HepG2 (cell line): ENCODE results near the gene RSPH1. TPM values are rescaled to one million over a fixed set of nuclear protein-coding genes. Genes with fewer than 3 reads are reported as not detected.

Experiments used
- ATAC-seq: fragments of 200-7000 bp; cut with Tn5 transposase; 3 replicates; pipeline ENCODE4 v1.9.1; 2020; ENCODE audit warnings: mild to moderate bottlenecking, moderate library complexity
- BruUV-seq: library from RNA; stranded (reverse); fragments of 400-500 nt; replicated peaks from 2 replicates; lab custom pipeline; 2021; lab: Mats Ljungman, UMichigan
- CTCF ChIA-PET: fragments of 300-600 bp; formaldehyde crosslinking; extraction: SDS; loops from one replicate; lab custom pipeline; 2021; ENCODE audit warnings: low total read pairs, inconsistent platforms, low intra/inter-chr PET ratio; lab: Yijun Ruan, JAX
- POLR2A ChIA-PET: fragments of 350-600 bp; sonication (Branson Sonifier 250); formaldehyde crosslinking; loops from one replicate; lab custom pipeline; 2020; ENCODE audit warnings: antibody characterized with exemption, inconsistent platforms; lab: Yijun Ruan, JAX
- DNase-seq: peaks from one replicate; pipeline ENCODE4 v3.0.0-alpha.2; 2015; ENCODE audit warnings: low spot score
- FAIRE-seq: peaks from 3 replicates; lab custom pipeline; 2011; peaks lifted over from hg19 to GRCh38; lab: Jason Lieb, UNC
- H2AFZ ChIP-seq: one replicate; pipeline ENCODE4 v1.6.1; 2011; ENCODE audit warnings: low read length, inconsistent platforms
- H3K27ac ChIP-seq: fragments of 300-600 bp; 3 replicates; pipeline ENCODE4 v1.8.0; 2011; ENCODE audit warnings: mixed run types, mild to moderate bottlenecking, mixed read lengths, low read length, inconsistent platforms; ENCODE audit not compliant: insufficient read depth; ENCODE audit errors: extremely low read length
- H3K27me3 ChIP-seq, 2 experiments: fragments of 200-600 bp in 1 of 2; 2 replicates in 1 of 2; 3 replicates in 1 of 2; pipeline versions ENCODE4 v1.6.0 to v1.8.0; 2011; ENCODE audit warnings: low read length in 2 of 2, mild to moderate bottlenecking in 2 of 2, moderate library complexity in 2 of 2, inconsistent platforms in 1 of 2; ENCODE audit not compliant: insufficient read depth in 2 of 2, control insufficient read depth in 1 of 2
- H3K36me3 ChIP-seq, 2 experiments: fragments of 200-600 bp in 1 of 2; replicated peaks in 1 of 2; 2 replicates in 1 of 2; 3 replicates in 1 of 2; pipeline versions ENCODE4 v1.5.1 to v1.8.0; 2011; ENCODE audit warnings: low read length in 2 of 2, inconsistent platforms in 1 of 2; ENCODE audit not compliant: insufficient read depth in 2 of 2, control insufficient read depth in 1 of 2
- H3K4me1 ChIP-seq: 2 replicates; pipeline ENCODE4 v1.5.1; 2012; ENCODE audit warnings: low read length, inconsistent platforms; ENCODE audit not compliant: insufficient read depth
- H3K4me2 ChIP-seq: 2 replicates; pipeline ENCODE4 v1.6.0; 2011; ENCODE audit warnings: low read depth, low read length, inconsistent platforms
- H3K4me3 ChIP-seq, 3 experiments: fragments of 200-600 bp in 1 of 3; sonication (generic), shearing (Covaris generic) in 1 of 3; replicated peaks in 1 of 3; 2 replicates each; pipeline ENCODE4 v1.5.1; 2011 to 2016; ENCODE audit warnings: low read length in 3 of 3, inconsistent platforms in 2 of 3, low read depth in 2 of 3, mild to moderate bottlenecking in 2 of 3, control low read depth in 1 of 3, mixed read lengths in 1 of 3; ENCODE audit not compliant: insufficient read depth in 1 of 3
- H3K79me2 ChIP-seq: one replicate; pipeline ENCODE4 v1.6.1; 2011; ENCODE audit warnings: low read length, inconsistent platforms; ENCODE audit not compliant: insufficient read depth
- H3K9ac ChIP-seq: 2 replicates; pipeline ENCODE4 v1.6.0; 2011; ENCODE audit warnings: mild to moderate bottlenecking, low read depth, low read length, inconsistent platforms; ENCODE audit not compliant: insufficient read depth
- H3K9me3 ChIP-seq: 2 replicates; pipeline ENCODE4 v1.5.1; 2012; ENCODE audit warnings: mild to moderate bottlenecking, low read length
- H4K20me1 ChIP-seq: 2 replicates; pipeline ENCODE4 v1.6.0; 2011; ENCODE audit warnings: inconsistent platforms, mild to moderate bottlenecking, low read length, moderate library complexity; ENCODE audit not compliant: insufficient read depth
- HNRNPLL ChIP-seq: fragments of 200-400 bp; formaldehyde crosslinking; IDR thresholded peaks from 2 replicates; pipeline ENCODE4 v1.6.1; 2017; ENCODE audit warnings: mild to moderate bottlenecking, low read depth, low read length; ENCODE audit not compliant: poor library complexity, severe bottlenecking
- HNRNPUL1 ChIP-seq: fragments of 200-400 bp; formaldehyde crosslinking; IDR thresholded peaks from 2 replicates; pipeline ENCODE4 v1.6.1; 2017; ENCODE audit warnings: low read depth, mild to moderate bottlenecking, low read length, moderate library complexity
- IKZF4 ChIP-seq: sonication (generic); formaldehyde crosslinking; IDR thresholded peaks from 2 replicates; pipeline ENCODE4 v1.5.1; 2020; ENCODE audit warnings: borderline replicate concordance, mild to moderate bottlenecking, low read depth, missing genetic modification reagents; ENCODE audit errors: not compliant biosample characterization
- IRX3 ChIP-seq: sonication (generic); formaldehyde crosslinking; IDR thresholded peaks from 2 replicates; pipeline ENCODE4 v1.8.1; 2023; ENCODE audit warnings: mild to moderate bottlenecking, low read depth, missing genetic modification reagents, borderline replicate concordance
- KDM2A ChIP-seq: sonication (generic); formaldehyde crosslinking; IDR thresholded peaks from 2 replicates; pipeline ENCODE4 v1.4.0; 2020; ENCODE audit warnings: low read depth, missing genetic modification reagents, borderline replicate concordance
- NFRKB ChIP-seq: fragments of 450-650 bp; IDR thresholded peaks from 2 replicates; pipeline ENCODE4 v1.6.1; 2017
- RFX5 ChIP-seq: IDR thresholded peaks from 2 replicates; pipeline ENCODE4 v1.6.1; 2011; ENCODE audit warnings: low read depth, low read length, improper control_type of control experiment
- SIN3B ChIP-seq: fragments of 150-350 bp; IDR thresholded peaks from 2 replicates; pipeline ENCODE4 v1.6.1; 2014; ENCODE audit warnings: low read length
- THYN1 ChIP-seq: sonication (generic); formaldehyde crosslinking; IDR thresholded peaks from 2 replicates; pipeline ENCODE4 v1.8.1; 2023; ENCODE audit warnings: low read depth, mild to moderate bottlenecking, moderate library complexity, missing genetic modification reagents, borderline replicate concordance
- XRCC5 ChIP-seq: fragments of 200-400 bp; formaldehyde crosslinking; optimal IDR thresholded peaks from 2 replicates; pipeline ENCODE3; 2017; ENCODE audit warnings: mild to moderate bottlenecking, low read length
- ZBTB7A ChIP-seq: sonication (generic); formaldehyde crosslinking; IDR thresholded peaks from 2 replicates; pipeline ENCODE4 v1.8.0; 2022; ENCODE audit warnings: mild to moderate bottlenecking, missing genetic modification reagents
- ZEB1 ChIP-seq: IDR thresholded peaks from 2 replicates; pipeline ENCODE4 v1.6.1; 2012; ENCODE audit warnings: mild to moderate bottlenecking, low read depth, inconsistent platforms; ENCODE audit not compliant: insufficient replicate concordance
- ZNF124 ChIP-seq: sonication (generic); formaldehyde crosslinking; IDR thresholded peaks from 2 replicates; pipeline ENCODE4 v1.4.0; 2020; ENCODE audit warnings: missing genetic modification reagents
- ZNF709 ChIP-seq: sonication (generic); formaldehyde crosslinking; IDR thresholded peaks from 2 replicates; pipeline ENCODE4 v1.5.0; 2020; ENCODE audit warnings: mild to moderate bottlenecking, missing genetic modification reagents
- ZNF83 ChIP-seq: sonication (generic); formaldehyde crosslinking; IDR thresholded peaks from 2 replicates; pipeline ENCODE4 v1.4.0; 2020; ENCODE audit warnings: missing genetic modification reagents, mild to moderate bottlenecking, borderline replicate concordance
- WGBS: methylation state at CpG from one replicate; pipeline ENCODE4 v1.1.6; 2017; ENCODE audit warnings: low lambda C conversion rate; 5-methylcytosine and 5-hydroxymethylcytosine counted together
- in situ Hi-C: cut with HindIII; loops from 2 replicates; pipeline ENCODE4 v1.10.0; 2017; ENCODE audit warnings: low pct_unique_long_range_greater_than_20kb; ENCODE audit not compliant: extremely low pct_ligation_motif_present
- intact Hi-C: fragments of 100-400 bp; cut with micrococcal nuclease; formaldehyde crosslinking; loops from one replicate; pipeline ENCODE4 v1.10.0; 2022; ENCODE audit not compliant: unreplicated experiment
- polyA plus RNA-seq, 8 experiments: library from polyadenylated mRNA; depleted of rRNA in 3 of 8; stranded (reverse) in 7 of 8; unstranded in 1 of 8; fragments of >200 nt; fragmentation: Illumina TruSeq in 4 of 8; extraction: Trizol in 4 of 8; gene quantifications; 2 replicates each; pipeline versions ENCODE4 v1.2.1 to v1.2.3, GENCODE V29; 2011 to 2016; ENCODE audit warnings: low read depth in 4 of 8, missing spikeins in 1 of 8, mixed read lengths in 1 of 8; ENCODE audit not compliant: insufficient read depth in 1 of 8
- total RNA-seq, 5 experiments: library from RNA; depleted of rRNA; stranded (reverse); fragments of >200 nt; fragmentation: Illumina TruSeq; extraction: Trizol; gene quantifications; 2 replicates each; pipeline ENCODE4 v1.2.3, GENCODE V29; 2016; ENCODE audit warnings: low read depth in 1 of 5
- TF ChIP-seq, protein P1 (sequence below): sonication (generic); formaldehyde crosslinking; IDR thresholded peaks from 2 replicates; pipeline ENCODE4 v1.5.1; 2020; ENCODE audit warnings: missing genetic modification reagents, mild to moderate bottlenecking, borderline replicate concordance
- TF ChIP-seq, protein P2 (sequence below): sonication (generic); formaldehyde crosslinking; IDR thresholded peaks from 2 replicates; pipeline ENCODE4 v1.8.1; 2023; ENCODE audit warnings: mild to moderate bottlenecking, inconsistent platforms, moderate library complexity, missing genetic modification reagents, borderline replicate concordance
- TF ChIP-seq, protein P3 (sequence below): IDR thresholded peaks from 2 replicates; pipeline ENCODE4 v1.6.1; 2016; ENCODE audit warnings: missing genetic modification reagents, missing compliant biosample characterization
- TF ChIP-seq, protein P4 (sequence below): IDR thresholded peaks from 2 replicates; pipeline ENCODE4 v1.6.1; 2016; ENCODE audit warnings: mild to moderate bottlenecking

Gene RSPH1
- total and polyA plus RNA-seq, 2 of the 13 experiments (the other 11 are each of a cell fraction or from before 2014, with no cell fraction given) = not detected

DNA sequence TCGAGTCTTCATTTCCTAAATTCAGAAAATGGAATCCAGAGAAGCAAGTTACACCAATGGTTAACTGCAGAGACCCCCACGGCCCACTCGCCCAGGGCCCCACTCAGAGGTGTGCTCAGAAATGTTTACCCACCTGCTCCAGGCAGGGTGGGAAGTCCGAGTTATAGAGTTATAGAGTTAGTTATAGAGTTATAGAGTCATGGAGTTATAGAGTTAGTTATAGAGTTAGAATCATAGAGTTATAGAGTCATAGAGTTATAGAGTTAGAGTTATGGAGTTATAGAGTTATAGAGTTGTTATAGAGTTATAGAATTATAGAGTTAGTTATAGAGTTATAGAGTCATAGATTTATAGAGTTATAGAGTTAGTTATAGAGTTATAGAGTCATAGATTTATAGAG, 60.6 kb downstream of the RSPH1 start:
- in situ Hi-C loops (no loop called here), intact Hi-C loops (no loop called here)
- TF ChIP-seq HNRNPUL1 (no peak), IRX3 (no peak), THYN1 (CRISPR knock-in tag) (no peak), XRCC5 (no peak), RFX5 (no peak), IKZF4 (CRISPR knock-in tag) (no peak), NFRKB (no peak), SIN3B (no peak), KDM2A (CRISPR knock-in tag) (no peak), ZBTB7A (CRISPR knock-in tag) (no peak), HNRNPLL (no peak), ZNF124 (no peak), ZNF709 (CRISPR knock-in tag) (no peak), ZNF83 (CRISPR knock-in tag) (no peak), ZEB1 (no peak)
- TF ChIP-seq, protein P1, sequence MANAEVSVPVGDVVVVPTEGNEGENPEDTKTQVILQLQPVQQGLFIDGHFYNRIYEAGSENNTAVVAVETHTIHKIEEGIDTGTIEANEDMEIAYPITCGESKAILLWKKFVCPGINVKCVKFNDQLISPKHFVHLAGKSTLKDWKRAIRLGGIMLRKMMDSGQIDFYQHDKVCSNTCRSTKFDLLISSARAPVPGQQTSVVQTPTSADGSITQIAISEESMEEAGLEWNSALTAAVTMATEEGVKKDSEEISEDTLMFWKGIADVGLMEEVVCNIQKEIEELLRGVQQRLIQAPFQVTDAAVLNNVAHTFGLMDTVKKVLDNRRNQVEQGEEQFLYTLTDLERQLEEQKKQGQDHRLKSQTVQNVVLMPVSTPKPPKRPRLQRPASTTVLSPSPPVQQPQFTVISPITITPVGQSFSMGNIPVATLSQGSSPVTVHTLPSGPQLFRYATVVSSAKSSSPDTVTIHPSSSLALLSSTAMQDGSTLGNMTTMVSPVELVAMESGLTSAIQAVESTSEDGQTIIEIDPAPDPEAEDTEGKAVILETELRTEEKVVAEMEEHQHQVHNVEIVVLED (CRISPR knock-in tag) = no peak
- TF ChIP-seq, protein P2, sequence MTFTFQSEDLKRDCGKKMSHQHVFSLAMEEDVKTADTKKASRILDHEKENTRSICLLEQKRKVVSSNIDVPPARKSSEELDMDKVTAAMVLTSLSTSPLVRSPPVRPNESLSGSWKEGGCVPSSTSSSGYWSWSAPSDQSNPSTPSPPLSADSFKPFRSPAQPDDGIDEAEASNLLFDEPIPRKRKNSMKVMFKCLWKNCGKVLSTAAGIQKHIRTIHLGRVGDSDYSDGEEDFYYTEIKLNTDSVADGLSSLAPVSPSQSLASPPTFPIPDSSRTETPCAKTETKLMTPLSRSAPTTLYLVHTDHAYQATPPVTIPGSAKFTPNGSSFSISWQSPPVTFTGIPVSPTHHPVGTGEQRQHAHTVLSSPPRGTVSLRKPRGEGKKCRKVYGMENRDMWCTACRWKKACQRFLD (CRISPR knock-in tag) = no peak
- TF ChIP-seq, protein P3, sequence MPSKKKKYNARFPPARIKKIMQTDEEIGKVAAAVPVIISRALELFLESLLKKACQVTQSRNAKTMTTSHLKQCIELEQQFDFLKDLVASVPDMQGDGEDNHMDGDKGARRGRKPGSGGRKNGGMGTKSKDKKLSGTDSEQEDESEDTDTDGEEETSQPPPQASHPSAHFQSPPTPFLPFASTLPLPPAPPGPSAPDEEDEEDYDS (CRISPR knock-in tag) = no peak
- TF ChIP-seq, protein P4, sequence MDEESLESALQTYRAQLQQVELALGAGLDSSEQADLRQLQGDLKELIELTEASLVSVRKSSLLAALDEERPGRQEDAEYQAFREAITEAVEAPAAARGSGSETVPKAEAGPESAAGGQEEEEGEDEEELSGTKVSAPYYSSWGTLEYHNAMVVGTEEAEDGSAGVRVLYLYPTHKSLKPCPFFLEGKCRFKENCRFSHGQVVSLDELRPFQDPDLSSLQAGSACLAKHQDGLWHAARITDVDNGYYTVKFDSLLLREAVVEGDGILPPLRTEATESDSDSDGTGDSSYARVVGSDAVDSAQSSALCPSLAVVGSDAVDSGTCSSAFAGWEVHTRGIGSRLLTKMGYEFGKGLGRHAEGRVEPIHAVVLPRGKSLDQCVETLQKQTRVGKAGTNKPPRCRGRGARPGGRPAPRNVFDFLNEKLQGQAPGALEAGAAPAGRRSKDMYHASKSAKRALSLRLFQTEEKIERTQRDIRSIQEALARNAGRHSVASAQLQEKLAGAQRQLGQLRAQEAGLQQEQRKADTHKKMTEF (CRISPR knock-in tag) = no peak
- Histone ChIP-seq H3K4me1 (no peaks in the 10 kb centered on the region), H3K4me3 (no peak overlapping the region), H3K4me2 (no peak overlapping the region), H3K27me3 (no peaks in the 10 kb centered on the region), H3K27ac (no peak overlapping the region), H2AFZ (no peak overlapping the region), H4K20me1 (no peaks in the 10 kb centered on the region), H3K9me3 (no peaks in the 10 kb centered on the region), H3K36me3 (no peaks in the 10 kb centered on the region), H3K9ac (no peak overlapping the region), H3K79me2 (no peaks in the 10 kb centered on the region)
- DNase-seq (no peak), FAIRE-seq (no peak), ATAC-seq (no peak)
- ChIA-PET CTCF (no interaction called here), POLR2A (no interaction called here)
- BruUV-seq = no TSS peak
- WGBS = 8% methylated on average over 4 of the region's 4 CpGs
